SJSA1 (cell line): ENCODE data around the gene PRR5. TPM values are rescaled to one million over a fixed set of nuclear protein-coding genes. Genes with fewer than 3 reads are reported as not detected.

Experiments
- DNase-seq, 2 experiments: peaks; one replicate each; pipeline ENCODE4 v3.0.0-alpha.2; 2015 to 2020; ENCODE audit warnings: low spot score in 2 of 2, low read depth in 1 of 2
- H3K27ac ChIP-seq: fragments of 250-450 bp; sonication (Bioruptor Pico); 2 replicates; pipeline ENCODE4 v1.5.1; 2020; ENCODE audit warnings: mild to moderate bottlenecking, moderate library complexity
- H3K27me3 ChIP-seq: fragments of 250-450 bp; sonication (Bioruptor Pico); replicated peaks from 2 replicates; pipeline ENCODE4 v1.5.1; 2020; ENCODE audit warnings: mild to moderate bottlenecking, moderate library complexity
- H3K36me3 ChIP-seq: fragments of 250-450 bp; sonication (Bioruptor Pico); 2 replicates; pipeline ENCODE4 v1.5.1; 2020; ENCODE audit warnings: mild to moderate bottlenecking
- H3K4me1 ChIP-seq: fragments of 250-450 bp; sonication (Bioruptor Pico); replicated peaks from 2 replicates; pipeline ENCODE4 v1.6.1; 2021; ENCODE audit warnings: mild to moderate bottlenecking
- H3K4me3 ChIP-seq: fragments of 250-450 bp; sonication (Bioruptor Pico); 2 replicates; pipeline ENCODE4 v1.5.1; 2020; ENCODE audit warnings: mild to moderate bottlenecking
- H3K9me3 ChIP-seq: fragments of 250-450 bp; sonication (Bioruptor Pico); replicated peaks from 2 replicates; pipeline ENCODE4 v1.5.1; 2020; ENCODE audit warnings: mild to moderate bottlenecking
- total RNA-seq: library from RNA; depleted of rRNA; stranded (reverse); fragments of >200 nt; shearing (Covaris generic); gene quantifications from 2 replicates; pipeline ENCODE4 v1.2.3, GENCODE V29; 2014

Gene PRR5
- total RNA-seq, 1 experiment from 2014 or later: 6.1 TPM

- Histone ChIP-seq H3K27ac (no peak overlapping the region), H3K4me1 (peaks cover 18% of the 10 kb centered on the region), H3K9me3 (no peaks in the 10 kb centered on the region), H3K27me3 (no peaks in the 10 kb centered on the region; the same call in 1 of the 2 replicates), H3K36me3 (no peaks in the 10 kb centered on the region), H3K4me3 (no peak overlapping the region)
- no peak for DNase-seq
These were observed 8.9 kb upstream of the PRR5 start for GRCh38 chr22:44693145-44693544.

GRCh38 chr22:44693756-44694155, 8.2 kb upstream of the PRR5 start:
- Histone ChIP-seq H3K9me3 (no peaks in the 10 kb centered on the region), H3K4me3 (no peak overlapping the region), H3K27ac (no peak overlapping the region), H3K4me1 (peaks cover 24% of the 10 kb centered on the region), H3K36me3 (no peaks in the 10 kb centered on the region), H3K27me3 (no peaks in the 10 kb centered on the region; the same call in 1 of the 2 replicates)
- DNase-seq: no peak

- H3K27ac ChIP-seq: peak overlapping the region; percentile 84
- peak; percentile 83 to 88 for DNase-seq
These were observed 4.4 kb upstream of the PRR5 start for GRCh38 chr22:44697423-44698141.

GRCh38 chr22:44698531-44699421, 3.2 kb upstream of the PRR5 start:
- Histone ChIP-seq H3K4me3 (no peak overlapping the region), H3K27ac (peak overlapping the region; percentile 84)

More at GRCh38 chr22:44697423-44698141, 4.4 kb upstream of the PRR5 start:
- Histone ChIP-seq H3K9me3 (no peaks in the 10 kb centered on the region), H3K4me3 (no peak overlapping the region), H3K4me1 (peaks cover 50% of the 10 kb centered on the region), H3K36me3 (no peaks in the 10 kb centered on the region), H3K27me3 (peaks cover 4% of the 10 kb centered on the region)

GRCh38 chr22:44700456-44700855, 1.5 kb upstream of the PRR5 start:
- Histone ChIP-seq H3K4me3 (no peak overlapping the region), H3K27ac (no peak overlapping the region), H3K27me3 (peaks cover 4% of the 10 kb centered on the region; the same call in 1 of the 2 replicates), H3K9me3 (no peaks in the 10 kb centered on the region), H3K36me3 (no peaks in the 10 kb centered on the region), H3K4me1 (peaks cover 59% of the 10 kb centered on the region)
- DNase-seq: no peak

More at GRCh38 chr22:44698531-44699421, 3.2 kb upstream of the PRR5 start:
- H3K9me3 ChIP-seq: no peaks in the 10 kb centered on the region
- DNase-seq: peak; percentile 93 to 94
- no peaks in the 10 kb centered on the region for H3K36me3 ChIP-seq
- H3K27me3 ChIP-seq: peaks cover 4% of the 10 kb centered on the region
- peaks cover 59% of the 10 kb centered on the region for H3K4me1 ChIP-seq

GRCh38 chr22:44701187-44701790, 715 bp upstream of the PRR5 start:
- Histone ChIP-seq H3K9me3 (no peaks in the 10 kb centered on the region), H3K27me3 (peaks cover 4% of the 10 kb centered on the region; the same call in 1 of the 2 replicates), H3K36me3 (no peaks in the 10 kb centered on the region), H3K4me1 (peaks cover 59% of the 10 kb centered on the region), H3K4me3 (no peak overlapping the region), H3K27ac (0 out of 2 replicates have a peak overlapping the region, but pooled peaks have one; percentile 25)
- peak in 1 of 2 experiments; percentile 13 for DNase-seq

GRCh38 chr22:44702479-44703198, 635 bp downstream of the PRR5 start:
- no peaks in the 10 kb centered on the region for H3K9me3 ChIP-seq
- no peak overlapping the region for H3K27ac ChIP-seq
- peaks cover 53% of the 10 kb centered on the region for H3K4me1 ChIP-seq
- peak overlapping the region; percentile 58 for H3K4me3 ChIP-seq
- peaks cover 4% of the 10 kb centered on the region; the same call in 1 of the 2 replicates for H3K27me3 ChIP-seq
- no peaks in the 10 kb centered on the region for H3K36me3 ChIP-seq
- DNase-seq: peak; percentile 59 to 64

- no peaks in the 10 kb centered on the region for H3K36me3 ChIP-seq
- H3K4me1 ChIP-seq: peaks cover 46% of the 10 kb centered on the region
- peaks cover 4% of the 10 kb centered on the region; the same call in 1 of the 2 replicates for H3K27me3 ChIP-seq
- H3K9me3 ChIP-seq: no peaks in the 10 kb centered on the region
- no peak overlapping the region for H3K27ac ChIP-seq
- peak overlapping the region; percentile 58 for H3K4me3 ChIP-seq
- no peak for DNase-seq
These were observed 1.4 kb downstream of the PRR5 start for GRCh38 chr22:44703255-44703870.

- H3K4me3 ChIP-seq: no peak overlapping the region
- peaks cover 4% of the 10 kb centered on the region; the same call in 1 of the 2 replicates for H3K27me3 ChIP-seq
These were observed 2.4 kb downstream of the PRR5 start for GRCh38 chr22:44704159-44705021.

GRCh38 chr22:44705022-44705297, 3.0 kb downstream of the PRR5 start:
- Histone ChIP-seq H3K27me3 (peaks cover 4% of the 10 kb centered on the region; the same call in 1 of the 2 replicates), H3K4me1 (peaks cover 31% of the 10 kb centered on the region), H3K27ac (no peak overlapping the region), H3K36me3 (no peaks in the 10 kb centered on the region), H3K9me3 (no peaks in the 10 kb centered on the region), H3K4me3 (no peak overlapping the region)
- DNase-seq: no peak

More at GRCh38 chr22:44704159-44705021, 2.4 kb downstream of the PRR5 start:
- DNase-seq: no peak
- no peaks in the 10 kb centered on the region for H3K9me3 ChIP-seq
- peaks cover 37% of the 10 kb centered on the region for H3K4me1 ChIP-seq
- no peak overlapping the region for H3K27ac ChIP-seq
- no peaks in the 10 kb centered on the region for H3K36me3 ChIP-seq

GRCh38 chr22:44706488-44706887, 4.5 kb downstream of the PRR5 start:
- H3K27me3 ChIP-seq: peaks cover 4% of the 10 kb centered on the region; the same call in 1 of the 2 replicates
- no peaks in the 10 kb centered on the region for H3K36me3 ChIP-seq
- H3K9me3 ChIP-seq: no peaks in the 10 kb centered on the region
- H3K27ac ChIP-seq: no peak overlapping the region
- no peak for DNase-seq
- H3K4me1 ChIP-seq: peaks cover 18% of the 10 kb centered on the region
- no peak overlapping the region for H3K4me3 ChIP-seq

GRCh38 chr22:44707178-44707577, 5.2 kb downstream of the PRR5 start:
- Histone ChIP-seq H3K4me1 (peaks cover 13% of the 10 kb centered on the region), H3K27ac (no peak overlapping the region)

More at GRCh38 chr22:44707178-44707577, 5.2 kb downstream of the PRR5 start:
- Histone ChIP-seq H3K27me3 (peaks cover 3% of the 10 kb centered on the region; the same call in 1 of the 2 replicates), H3K9me3 (no peaks in the 10 kb centered on the region), H3K36me3 (no peaks in the 10 kb centered on the region), H3K4me3 (no peak overlapping the region)
- no peak for DNase-seq
